HG02981 (cell line): ENCODE measurements around the gene BORA.
"Not testable (repeated sequence)": the region's sequence is repeated elsewhere in the genome, so short reads cannot be mapped to it uniquely, and the experiment has no call there.

Source experiments
- ATAC-seq: cut with Tn5 transposase; IDR thresholded peaks from one replicate; pipeline ENCODE4 v1.9.1; 2021; ENCODE audit warnings: mild to moderate bottlenecking, moderate library complexity; ENCODE audit not compliant: unreplicated experiment

BORA gene

DNA sequence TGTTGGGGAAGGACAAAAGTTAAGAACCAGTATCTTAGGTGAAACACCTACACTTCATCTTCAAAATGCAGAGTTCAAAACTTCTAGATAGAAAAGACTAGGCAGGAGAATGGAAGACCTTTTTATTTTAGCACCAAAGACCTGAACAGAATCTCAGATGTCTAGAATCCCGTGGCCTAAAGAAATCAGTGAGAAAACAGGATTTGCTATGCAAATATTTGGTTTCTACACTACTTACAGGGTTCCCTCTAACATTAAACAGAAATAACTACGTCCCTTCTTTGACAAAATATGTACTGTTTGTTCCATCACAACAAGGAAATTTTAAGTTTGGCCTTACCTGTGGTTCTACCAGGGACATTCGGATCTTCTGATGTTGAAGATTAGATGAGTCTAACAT is 32.5 kb downstream of the BORA start:
- ATAC-seq: no peak

GRCh38 chr13:72763411-72763810 is 35.7 kb downstream of the BORA start:
- no peak for ATAC-seq

DNA sequence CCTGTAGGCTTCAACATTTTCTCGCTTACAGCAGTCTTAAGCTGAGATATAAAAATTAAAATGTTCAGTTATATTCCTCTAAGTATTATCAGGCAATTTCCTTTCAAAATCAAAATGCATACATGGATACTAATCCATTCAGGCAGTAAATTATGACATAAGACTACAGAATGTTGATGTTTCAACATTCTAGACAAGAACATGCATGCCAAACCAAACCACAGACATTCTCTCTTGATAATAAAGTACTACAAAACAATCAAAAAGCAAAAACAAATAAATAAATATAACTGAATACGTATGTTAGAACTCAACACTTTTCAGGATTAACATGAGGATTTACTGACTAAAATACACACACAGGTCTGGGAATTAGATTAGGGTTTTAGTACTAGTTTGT is 46.3 kb downstream of the BORA start:
- no peak for ATAC-seq

GRCh38 chr13:72781451-72782439 is 54.0 kb downstream of the BORA start, which contains the start of the genes DIS3 and PIBF1:
TSS of gene DIS3 (minus strand) at chr13:72781900. CDS start at chr13:72781832, 68 bp downstream.
TSS of gene PIBF1 (plus strand) at chr13:72782133. CDS start at chr13:72783470, 1,337 bp downstream.
- ATAC-seq: peak; percentile 97

DNA sequence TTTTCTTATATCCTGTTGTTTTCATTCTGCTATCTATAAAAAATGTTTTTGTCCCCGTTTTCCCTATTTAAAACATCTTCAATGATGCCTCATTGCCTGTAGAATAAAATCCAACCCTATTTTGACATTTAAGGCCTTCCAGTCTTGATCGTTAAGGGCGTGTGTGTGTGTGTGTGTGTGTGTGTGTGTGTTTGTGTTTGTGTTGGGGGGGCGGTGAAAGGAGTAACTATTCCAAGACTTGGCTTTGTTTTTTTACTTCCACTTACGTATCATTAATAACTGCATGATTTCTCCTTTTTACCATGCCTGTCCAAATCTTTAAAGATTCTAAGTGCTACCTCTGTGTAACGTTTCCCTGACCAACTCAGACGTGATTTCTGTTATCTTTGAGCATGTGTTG is 55.0 kb downstream of the BORA start:
- no peak for ATAC-seq

GRCh38 chr13:72784679-72785078 is 57.0 kb downstream of the BORA start:
- ATAC-seq: not testable (repeated sequence)

- ATAC-seq: no peak
Observed at GRCh38 chr13:72788831-72789230, 61.1 kb downstream of the BORA start.

DNA sequence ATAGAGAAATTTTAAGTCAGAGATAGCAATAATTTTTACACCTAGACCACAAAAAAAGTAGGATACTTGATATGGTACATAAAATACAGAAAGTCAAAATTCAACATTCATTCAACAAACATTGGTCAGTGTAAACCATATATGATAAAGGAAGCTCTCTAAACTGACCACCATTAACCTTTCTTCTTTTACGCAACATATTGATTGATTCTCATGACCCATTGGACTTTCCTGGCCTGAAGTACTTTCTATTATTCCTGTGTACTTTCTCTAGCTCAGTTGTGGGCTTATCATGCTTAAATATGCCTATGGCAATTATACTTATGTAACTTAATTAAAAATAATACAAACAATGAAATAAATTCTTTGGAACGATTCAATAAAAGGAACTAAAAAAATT is 64.9 kb downstream of the BORA start:
- ATAC-seq: no peak

DNA sequence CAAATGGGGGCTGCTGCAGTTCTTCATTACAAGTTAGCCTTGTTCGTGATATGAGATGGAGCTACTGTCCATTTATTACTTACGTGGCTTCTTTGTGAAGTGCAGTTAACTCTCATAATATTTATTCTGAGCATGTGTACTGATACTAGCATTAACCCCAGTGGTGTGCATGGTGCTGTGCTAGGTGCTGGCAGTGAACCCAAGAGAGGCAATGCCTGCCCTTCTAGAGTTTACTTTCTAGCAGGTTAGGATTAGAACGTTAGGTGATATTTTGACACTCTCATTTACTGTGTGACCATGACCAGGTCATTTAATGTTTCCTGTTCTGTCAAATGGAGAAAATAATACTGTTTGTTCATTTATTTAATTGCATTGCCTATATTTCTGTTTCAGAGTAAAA is 71.1 kb downstream of the BORA start:
- ATAC-seq: no peak

- ATAC-seq: no peak
Observed at GRCh38 chr13:72804301-72804700, 76.6 kb downstream of the BORA start.
